ENCODE measurements around the gene TCF12.
"Not testable (repeated sequence)": the region's sequence is repeated elsewhere in the genome, so short reads cannot be mapped to it uniquely, and the experiment has no call there.

Gene TCF12

DNA sequence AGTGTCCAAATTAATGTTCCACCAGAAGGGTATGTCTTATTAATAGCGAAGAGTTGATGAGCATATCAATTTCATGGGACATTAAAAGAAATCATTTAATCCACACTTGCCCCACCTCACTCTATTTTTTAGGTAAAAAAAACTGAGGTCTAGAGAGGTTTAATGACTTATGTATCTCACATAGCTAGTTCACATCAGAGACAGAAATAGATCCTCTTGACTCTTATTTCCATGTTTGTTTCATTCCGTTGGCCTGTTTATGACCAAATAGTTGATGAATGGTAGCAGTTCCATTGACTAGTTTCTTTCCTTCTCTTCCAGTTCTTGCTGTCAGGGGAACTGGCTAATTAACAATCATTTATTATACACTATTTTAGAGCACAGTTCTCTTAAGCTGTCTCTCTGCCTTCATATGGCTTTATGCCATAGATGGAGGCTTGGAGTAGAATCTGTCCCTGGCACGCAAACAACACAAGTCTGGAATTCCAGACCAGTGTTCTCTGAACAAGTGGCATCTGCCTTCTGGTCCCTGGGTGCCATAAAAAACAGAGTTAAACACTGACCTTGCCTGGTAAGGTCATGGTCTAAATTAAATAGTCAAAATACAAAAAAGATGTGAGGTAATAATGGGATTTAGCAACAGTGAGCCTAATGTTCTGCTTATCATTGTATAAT is 237.9 kb downstream of the TCF12 start:
- no peaks in the 10 kb centered on the region for H3K36me3 ChIP-seq (ENCODE audit: control insufficient read depth, insufficient read depth, low read length)
- H3K4me1 ChIP-seq (ENCODE audit: control insufficient read depth, insufficient read depth, low read length): no peaks in the 10 kb centered on the region
- H3K4me3 ChIP-seq (ENCODE audit: low read depth, low read length): no peak overlapping the region
- H3K9me3 ChIP-seq (ENCODE audit: control insufficient read depth, insufficient read depth, low read length): no peaks in the 10 kb centered on the region
- no peaks in the 10 kb centered on the region for H3K27me3 ChIP-seq (ENCODE audit: control insufficient read depth, insufficient read depth, low read length)
- H3K9ac ChIP-seq (ENCODE audit: low read depth, low read length): no peak overlapping the region

DNA sequence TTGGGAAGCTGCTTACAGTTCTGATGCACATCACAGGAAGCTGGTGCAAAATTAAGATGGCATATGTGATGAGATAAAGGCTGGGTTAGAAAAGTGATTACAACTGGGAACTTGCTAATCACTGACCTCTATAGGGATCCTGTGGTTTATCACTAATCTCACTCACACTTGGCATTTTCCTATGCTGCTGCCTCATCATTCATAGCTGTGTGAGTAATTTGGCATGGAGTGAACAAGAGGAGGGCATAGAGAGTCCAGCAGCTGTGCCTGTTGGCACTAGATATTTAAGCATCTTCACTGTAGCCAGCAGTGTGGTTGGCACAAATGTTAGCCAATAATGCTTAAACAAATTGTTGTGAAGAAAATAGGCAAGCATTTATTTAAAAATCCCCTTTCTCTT is 240.1 kb downstream of the TCF12 start:
- Histone ChIP-seq H3K36me3 (ENCODE audit: control insufficient read depth, insufficient read depth, low read length) (no peaks in the 10 kb centered on the region), H3K4me1 (ENCODE audit: control insufficient read depth, insufficient read depth, low read length) (no peaks in the 10 kb centered on the region), H3K27me3 (ENCODE audit: control insufficient read depth, insufficient read depth, low read length) (no peaks in the 10 kb centered on the region), H3K9me3 (ENCODE audit: control insufficient read depth, insufficient read depth, low read length) (no peaks in the 10 kb centered on the region), H3K4me3 (ENCODE audit: low read depth, low read length) (no peak overlapping the region), H3K9ac (ENCODE audit: low read depth, low read length) (no peak overlapping the region)

DNA sequence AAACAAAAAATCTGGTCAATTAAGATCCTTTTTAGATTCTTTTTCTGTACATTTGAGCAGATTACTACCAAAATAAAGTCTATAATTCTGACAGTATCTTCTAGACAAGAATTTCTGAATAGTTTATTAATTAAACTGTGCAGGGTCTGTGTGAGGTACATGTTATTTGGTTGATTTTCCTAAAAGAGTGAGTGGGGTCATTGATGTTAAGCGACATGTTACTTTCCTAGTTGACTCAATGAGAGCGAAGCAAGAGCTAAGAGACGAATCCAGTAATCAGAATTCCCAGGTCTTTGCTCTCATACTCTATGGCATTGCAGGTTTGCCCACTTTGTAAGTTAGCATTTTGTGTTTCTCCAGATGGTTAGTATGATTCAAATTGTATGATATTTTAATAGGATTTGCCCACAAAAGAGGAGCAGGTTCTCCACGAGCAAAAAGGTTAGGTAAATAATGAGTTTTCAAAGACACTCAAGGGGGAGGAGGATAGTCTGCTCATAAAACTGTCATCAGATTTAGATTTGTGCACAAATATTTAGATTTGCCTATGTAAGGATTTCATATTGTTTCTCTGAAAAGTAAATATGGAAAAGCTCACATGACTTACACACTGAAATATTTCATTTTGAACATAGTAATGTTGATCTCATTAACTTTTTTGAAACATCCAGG is 240.7 kb downstream of the TCF12 start:
- H3K27me3 ChIP-seq (ENCODE audit: control insufficient read depth, insufficient read depth, low read length): no peaks in the 10 kb centered on the region
- no peaks in the 10 kb centered on the region for H3K9me3 ChIP-seq (ENCODE audit: control insufficient read depth, insufficient read depth, low read length)
- H3K4me1 ChIP-seq (ENCODE audit: control insufficient read depth, insufficient read depth, low read length): no peaks in the 10 kb centered on the region
- H3K36me3 ChIP-seq (ENCODE audit: control insufficient read depth, insufficient read depth, low read length): no peaks in the 10 kb centered on the region
- H3K9ac ChIP-seq (ENCODE audit: low read depth, low read length): no peak overlapping the region
- H3K4me3 ChIP-seq (ENCODE audit: low read depth, low read length): no peak overlapping the region

DNA sequence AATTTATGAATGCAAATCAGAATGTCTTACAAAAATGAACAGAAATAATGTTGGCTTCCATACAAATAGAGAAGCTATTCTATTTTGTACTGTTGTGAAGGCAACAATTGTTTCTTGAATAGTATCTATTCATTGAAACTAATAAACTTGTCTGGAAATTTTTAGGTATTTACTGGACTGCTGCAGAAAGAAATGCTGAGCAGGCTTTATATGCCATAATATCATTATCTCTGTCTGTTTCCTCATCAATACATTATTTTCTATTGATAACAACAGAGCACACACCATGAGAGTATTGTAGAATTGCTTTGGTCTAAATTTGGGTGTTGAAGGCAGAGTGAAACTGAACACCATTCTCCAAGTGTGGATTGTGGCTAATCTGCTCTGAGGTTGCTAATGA is 241.3 kb downstream of the TCF12 start:
- H3K4me3 ChIP-seq (ENCODE audit: low read depth, low read length): no peak overlapping the region
- H3K9me3 ChIP-seq (ENCODE audit: control insufficient read depth, insufficient read depth, low read length): no peaks in the 10 kb centered on the region
- no peaks in the 10 kb centered on the region for H3K27me3 ChIP-seq (ENCODE audit: control insufficient read depth, insufficient read depth, low read length)
- no peaks in the 10 kb centered on the region for H3K4me1 ChIP-seq (ENCODE audit: control insufficient read depth, insufficient read depth, low read length)
- H3K36me3 ChIP-seq (ENCODE audit: control insufficient read depth, insufficient read depth, low read length): no peaks in the 10 kb centered on the region
- no peak overlapping the region for H3K9ac ChIP-seq (ENCODE audit: low read depth, low read length)

DNA sequence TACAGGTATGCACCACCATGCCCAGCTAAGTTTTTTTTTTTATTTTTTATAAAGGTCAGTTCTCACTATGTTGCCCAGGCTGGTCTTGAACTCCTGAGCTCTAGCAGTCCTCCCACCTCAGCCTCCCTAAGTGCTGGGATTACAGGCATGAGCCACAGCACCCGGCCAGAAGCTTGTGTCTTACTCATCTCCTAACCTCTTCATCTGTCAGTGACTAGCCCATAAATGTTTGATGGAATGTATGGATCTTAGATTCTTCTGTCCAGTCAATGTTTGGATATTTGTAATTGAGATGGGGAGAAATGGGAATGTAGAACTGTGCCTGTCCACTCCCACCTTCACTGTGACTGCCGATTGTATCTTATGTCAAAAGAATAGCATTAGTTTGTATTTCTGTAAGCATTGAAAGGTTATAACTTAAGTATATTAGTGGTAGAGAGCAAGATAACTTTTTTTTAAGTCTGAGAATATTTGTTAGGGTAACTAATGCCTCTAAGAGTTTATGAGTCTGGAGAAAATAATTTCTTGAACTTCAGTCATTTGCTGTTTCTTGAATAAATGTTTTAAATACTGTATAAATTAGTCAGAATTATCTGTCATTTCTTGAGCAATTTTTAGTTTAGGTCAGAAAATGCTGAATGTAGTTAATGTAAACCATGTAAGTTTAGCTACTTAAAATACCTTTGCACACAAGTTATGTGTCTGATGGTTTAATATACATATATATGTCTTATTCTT is 242.5 kb downstream of the TCF12 start:
- Histone ChIP-seq H3K36me3 (ENCODE audit: control insufficient read depth, insufficient read depth, low read length) (no peaks in the 10 kb centered on the region), H3K27me3 (ENCODE audit: control insufficient read depth, insufficient read depth, low read length) (no peaks in the 10 kb centered on the region), H3K9ac (ENCODE audit: low read depth, low read length) (no peak overlapping the region), H3K9me3 (ENCODE audit: control insufficient read depth, insufficient read depth, low read length) (no peaks in the 10 kb centered on the region), H3K4me3 (ENCODE audit: low read depth, low read length) (no peak overlapping the region), H3K4me1 (ENCODE audit: control insufficient read depth, insufficient read depth, low read length) (no peaks in the 10 kb centered on the region)

DNA sequence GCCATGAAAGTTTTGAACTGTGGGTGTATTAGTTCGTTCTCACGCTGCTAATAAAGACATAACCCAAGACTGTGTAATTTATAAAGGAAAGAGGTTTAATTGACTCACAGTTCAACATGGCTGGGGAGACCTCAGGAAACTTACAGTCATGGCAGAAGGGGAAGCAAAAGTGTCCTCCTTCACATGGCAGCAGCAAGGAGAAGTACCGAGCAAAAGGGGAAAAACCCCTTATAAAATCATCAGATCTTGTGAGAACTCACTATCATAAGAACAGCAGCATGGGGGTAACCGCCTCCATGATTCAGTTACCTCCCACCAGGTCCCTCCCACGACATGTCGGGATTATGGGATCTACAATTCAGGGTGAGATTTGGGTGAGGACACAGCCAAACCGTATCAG is 245.8 kb downstream of the TCF12 start:
- H3K9ac ChIP-seq (ENCODE audit: low read depth, low read length); H3K9me3 ChIP-seq (ENCODE audit: control insufficient read depth, insufficient read depth, low read length); H3K27me3 ChIP-seq (ENCODE audit: control insufficient read depth, insufficient read depth, low read length); H3K36me3 ChIP-seq (ENCODE audit: control insufficient read depth, insufficient read depth, low read length); H3K4me1 ChIP-seq (ENCODE audit: control insufficient read depth, insufficient read depth, low read length); H3K4me3 ChIP-seq (ENCODE audit: low read depth, low read length): not testable (repeated sequence)

DNA sequence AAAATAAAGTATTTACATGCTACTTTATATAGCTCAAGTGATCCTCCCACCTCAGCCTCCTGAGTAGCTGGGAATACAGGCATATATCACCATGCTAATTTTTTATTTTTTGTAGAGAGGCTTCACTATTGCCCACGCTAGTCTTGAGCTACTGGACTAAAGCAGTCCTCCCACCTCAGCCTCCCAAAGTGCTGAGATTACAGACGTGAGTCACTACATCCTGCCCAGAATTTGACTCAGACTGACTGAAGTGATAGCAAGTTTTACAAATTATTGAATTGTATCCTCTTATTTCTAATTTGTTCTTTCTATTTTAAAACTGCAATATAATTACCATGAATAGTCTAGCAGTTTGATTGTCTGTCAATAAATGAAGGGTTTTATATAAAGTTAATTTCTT is 247.5 kb downstream of the TCF12 start:
- Histone ChIP-seq H3K36me3 (ENCODE audit: control insufficient read depth, insufficient read depth, low read length) (no peaks in the 10 kb centered on the region), H3K4me3 (ENCODE audit: low read depth, low read length) (no peak overlapping the region), H3K27me3 (ENCODE audit: control insufficient read depth, insufficient read depth, low read length) (no peaks in the 10 kb centered on the region), H3K9ac (ENCODE audit: low read depth, low read length) (no peak overlapping the region), H3K4me1 (ENCODE audit: control insufficient read depth, insufficient read depth, low read length) (no peaks in the 10 kb centered on the region), H3K9me3 (ENCODE audit: control insufficient read depth, insufficient read depth, low read length) (no peaks in the 10 kb centered on the region)

DNA sequence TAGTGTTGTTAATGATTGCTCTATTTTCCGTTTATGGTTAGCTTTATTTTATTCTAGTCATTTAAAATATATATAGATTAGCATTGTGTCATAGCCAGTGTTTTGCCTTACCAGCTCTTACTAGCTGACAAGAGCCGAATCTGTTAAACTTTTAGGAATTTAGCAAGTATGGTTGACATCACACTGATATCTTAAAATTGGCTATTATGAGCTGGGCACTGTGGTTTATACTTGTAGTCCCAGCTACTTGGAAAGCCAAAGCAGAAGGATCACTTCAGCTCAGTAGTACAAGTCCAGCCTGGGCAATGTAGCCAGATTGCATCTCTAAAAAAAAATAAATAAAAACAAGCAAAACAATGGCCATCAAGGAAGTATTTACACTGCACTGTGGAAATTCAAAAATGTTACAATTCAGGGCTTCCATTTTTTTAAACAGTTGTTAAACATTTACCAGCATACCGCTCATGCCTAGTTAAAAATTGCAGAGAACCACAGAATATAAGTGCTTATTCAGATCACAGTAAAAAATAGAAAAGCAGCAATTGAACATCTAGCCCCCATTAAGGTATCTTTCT is 249.5 kb downstream of the TCF12 start:
- no peaks in the 10 kb centered on the region for H3K4me1 ChIP-seq (ENCODE audit: control insufficient read depth, insufficient read depth, low read length)
- no peaks in the 10 kb centered on the region for H3K36me3 ChIP-seq (ENCODE audit: control insufficient read depth, insufficient read depth, low read length)

DNA sequence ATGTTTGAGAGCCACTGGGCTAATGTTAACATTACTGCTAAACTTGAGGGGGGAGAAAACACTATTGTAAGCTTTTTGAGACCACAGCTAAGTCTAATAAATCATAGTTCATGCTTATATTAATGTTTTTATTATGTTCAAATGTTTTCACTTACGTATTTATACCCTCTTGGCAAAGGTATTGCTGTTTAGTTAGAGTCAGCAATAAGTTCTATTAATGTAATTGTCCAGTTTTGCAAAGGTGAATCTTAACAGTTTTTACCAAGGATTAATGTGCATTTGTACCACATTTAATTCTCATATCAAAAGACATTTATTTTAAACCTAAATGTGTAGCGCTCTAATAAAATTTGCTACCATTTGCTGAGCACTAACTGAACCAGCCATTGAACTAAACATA is 251.2 kb downstream of the TCF12 start:
- Histone ChIP-seq H3K27me3 (ENCODE audit: control insufficient read depth, insufficient read depth, low read length) (no peaks in the 10 kb centered on the region), H3K4me3 (ENCODE audit: low read depth, low read length) (no peak overlapping the region), H3K9ac (ENCODE audit: low read depth, low read length) (no peak overlapping the region), H3K9me3 (ENCODE audit: control insufficient read depth, insufficient read depth, low read length) (no peaks in the 10 kb centered on the region), H3K36me3 (ENCODE audit: control insufficient read depth, insufficient read depth, low read length) (no peaks in the 10 kb centered on the region), H3K4me1 (ENCODE audit: control insufficient read depth, insufficient read depth, low read length) (no peaks in the 10 kb centered on the region)

More for the DNA sequence above, 249.5 kb downstream of the TCF12 start:
- Histone ChIP-seq H3K4me3 (ENCODE audit: low read depth, low read length) (no peak overlapping the region), H3K27me3 (ENCODE audit: control insufficient read depth, insufficient read depth, low read length) (no peaks in the 10 kb centered on the region), H3K9ac (ENCODE audit: low read depth, low read length) (no peak overlapping the region), H3K9me3 (ENCODE audit: control insufficient read depth, insufficient read depth, low read length) (no peaks in the 10 kb centered on the region)

DNA sequence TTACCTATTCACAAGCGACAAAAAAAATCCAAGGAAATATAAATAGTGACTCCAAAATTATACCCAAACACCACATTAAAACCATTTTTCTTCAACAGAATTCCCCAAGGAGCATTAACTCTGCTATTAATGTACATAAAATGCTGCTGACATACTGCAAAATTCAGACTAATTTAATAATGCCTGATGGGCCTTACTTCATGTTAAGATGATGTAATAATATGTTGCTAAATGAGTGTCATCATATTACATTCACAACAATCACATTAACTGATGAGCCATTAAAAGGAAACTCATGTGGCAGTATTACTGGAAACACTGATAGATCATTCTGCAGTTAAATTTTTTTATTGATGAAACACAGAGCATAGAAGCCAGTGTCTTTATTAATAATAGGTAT is 253.0 kb downstream of the TCF12 start:
- Histone ChIP-seq H3K27me3 (ENCODE audit: control insufficient read depth, insufficient read depth, low read length) (no peaks in the 10 kb centered on the region), H3K4me1 (ENCODE audit: control insufficient read depth, insufficient read depth, low read length) (no peaks in the 10 kb centered on the region), H3K9me3 (ENCODE audit: control insufficient read depth, insufficient read depth, low read length) (no peaks in the 10 kb centered on the region), H3K9ac (ENCODE audit: low read depth, low read length) (no peak overlapping the region), H3K4me3 (ENCODE audit: low read depth, low read length) (no peak overlapping the region), H3K36me3 (ENCODE audit: control insufficient read depth, insufficient read depth, low read length) (no peaks in the 10 kb centered on the region)

DNA sequence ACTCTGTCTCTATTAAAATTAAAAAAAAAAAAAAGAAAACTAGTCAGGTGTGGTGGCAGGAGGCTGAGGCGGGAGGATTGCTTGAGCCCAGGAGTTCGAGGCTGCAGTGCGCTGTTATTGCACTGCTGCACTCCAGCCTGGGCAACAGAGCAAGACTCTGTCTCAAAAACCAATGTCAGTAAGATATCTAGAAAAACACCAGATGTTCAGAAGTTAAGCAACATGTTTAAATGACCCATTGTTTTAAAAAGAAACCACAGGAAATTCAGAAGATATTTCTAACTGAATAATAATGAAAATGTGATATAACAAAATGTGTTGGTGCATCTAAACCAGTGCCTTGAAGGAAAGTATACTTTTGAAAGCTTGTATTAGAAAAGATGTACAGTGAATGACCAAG is 254.5 kb downstream of the TCF12 start:
- Histone ChIP-seq H3K36me3 (ENCODE audit: control insufficient read depth, insufficient read depth, low read length) (no peaks in the 10 kb centered on the region), H3K4me1 (ENCODE audit: control insufficient read depth, insufficient read depth, low read length) (no peaks in the 10 kb centered on the region), H3K4me3 (ENCODE audit: low read depth, low read length) (no peak overlapping the region), H3K9me3 (ENCODE audit: control insufficient read depth, insufficient read depth, low read length) (no peaks in the 10 kb centered on the region), H3K27me3 (ENCODE audit: control insufficient read depth, insufficient read depth, low read length) (no peaks in the 10 kb centered on the region), H3K9ac (ENCODE audit: low read depth, low read length) (no peak overlapping the region)

DNA sequence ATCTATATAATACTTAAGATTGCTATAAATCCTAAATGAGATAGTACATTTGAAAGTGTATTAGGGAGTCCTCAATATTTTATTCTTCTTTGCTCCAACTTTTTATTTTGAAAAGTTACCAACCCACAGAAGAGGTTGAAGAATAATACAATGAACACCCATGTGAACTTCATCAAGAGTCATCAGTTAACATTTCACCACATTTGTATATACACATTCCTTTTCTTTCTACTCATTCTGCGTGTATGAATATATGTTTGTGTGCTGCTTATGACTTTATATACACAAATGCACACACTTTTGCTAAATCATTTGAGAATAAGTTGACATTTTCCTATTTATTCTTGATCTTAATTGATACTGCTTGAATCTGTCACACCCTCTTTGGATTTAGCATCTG is 264.6 kb downstream of the TCF12 start:
- Histone ChIP-seq H3K36me3 (ENCODE audit: control insufficient read depth, insufficient read depth, low read length) (no peaks in the 10 kb centered on the region), H3K4me1 (ENCODE audit: control insufficient read depth, insufficient read depth, low read length) (no peaks in the 10 kb centered on the region), H3K9me3 (ENCODE audit: control insufficient read depth, insufficient read depth, low read length) (no peaks in the 10 kb centered on the region), H3K27me3 (ENCODE audit: control insufficient read depth, insufficient read depth, low read length) (no peaks in the 10 kb centered on the region), H3K9ac (ENCODE audit: low read depth, low read length) (no peak overlapping the region), H3K4me3 (ENCODE audit: low read depth, low read length) (no peak overlapping the region)
